HG03175 (cell line): ENCODE data around the gene LRPAP1.
"Not testable (repeated sequence)": the region's sequence is repeated elsewhere in the genome, so short reads cannot be mapped to it uniquely, and the experiment has no call there.

Source experiments
- ATAC-seq: cut with Tn5 transposase; IDR thresholded peaks from one replicate; pipeline ENCODE4 v1.9.1; 2021; ENCODE audit warnings: mild to moderate bottlenecking, moderate library complexity; ENCODE audit not compliant: unreplicated experiment

Gene LRPAP1

DNA sequence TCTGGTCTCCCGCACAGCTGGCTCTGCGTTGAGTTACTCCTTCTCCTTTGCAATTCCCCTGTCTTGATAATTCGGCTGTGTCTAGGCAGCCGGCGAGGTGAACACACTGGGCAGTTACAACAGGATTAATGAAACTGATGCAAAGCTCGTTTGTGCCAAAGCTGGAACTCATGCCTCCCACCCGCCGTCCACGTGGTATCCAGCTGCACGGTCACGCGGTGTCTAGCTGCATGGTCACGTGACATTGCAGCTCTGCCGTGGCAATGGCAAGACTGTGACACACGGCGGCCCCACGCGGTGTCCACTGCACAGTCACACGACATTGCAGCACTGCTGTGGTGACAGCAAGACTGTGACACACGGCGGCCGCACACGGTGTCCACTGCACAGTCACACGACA is 31.2 kb upstream of the LRPAP1 start:
- no peak for ATAC-seq

DNA sequence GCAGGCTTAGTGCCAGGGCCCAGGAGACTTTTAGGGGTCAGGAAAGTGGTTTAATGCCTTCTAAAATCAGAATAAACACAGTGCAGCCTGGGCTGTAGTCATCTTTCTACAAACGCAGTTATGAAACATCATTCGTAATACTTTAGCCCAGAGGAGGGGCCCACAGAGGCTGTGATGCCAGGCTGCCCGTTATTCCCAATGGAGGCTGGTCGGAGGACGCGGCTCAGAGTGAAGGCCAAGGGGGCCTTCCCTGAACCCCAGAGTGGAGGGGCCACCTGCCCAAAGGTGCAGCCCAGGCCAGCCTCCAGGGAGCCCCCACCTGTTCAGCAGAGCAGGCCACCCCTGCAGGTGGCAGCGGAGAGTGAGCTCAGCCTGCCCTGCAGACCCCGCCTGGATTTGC is 29.9 kb upstream of the LRPAP1 start:
- not testable (repeated sequence) for ATAC-seq

DNA sequence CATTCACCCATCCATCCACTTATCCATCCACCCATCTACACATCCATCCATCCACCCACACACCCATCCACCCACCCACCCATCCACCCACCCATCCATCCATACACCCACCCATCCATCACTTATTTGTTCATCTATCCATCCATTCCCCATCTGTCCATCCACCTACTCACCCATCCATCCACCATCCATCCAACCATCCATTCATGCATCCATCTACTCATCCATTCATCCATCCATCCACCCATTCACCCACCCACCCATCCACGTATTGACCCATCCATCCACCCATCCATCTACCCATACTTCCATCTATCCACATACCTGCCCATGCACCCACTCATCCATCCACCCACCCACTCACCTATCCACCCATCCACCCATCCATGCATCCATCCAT is 28.2 kb upstream of the LRPAP1 start:
- ATAC-seq = not testable (repeated sequence)

DNA sequence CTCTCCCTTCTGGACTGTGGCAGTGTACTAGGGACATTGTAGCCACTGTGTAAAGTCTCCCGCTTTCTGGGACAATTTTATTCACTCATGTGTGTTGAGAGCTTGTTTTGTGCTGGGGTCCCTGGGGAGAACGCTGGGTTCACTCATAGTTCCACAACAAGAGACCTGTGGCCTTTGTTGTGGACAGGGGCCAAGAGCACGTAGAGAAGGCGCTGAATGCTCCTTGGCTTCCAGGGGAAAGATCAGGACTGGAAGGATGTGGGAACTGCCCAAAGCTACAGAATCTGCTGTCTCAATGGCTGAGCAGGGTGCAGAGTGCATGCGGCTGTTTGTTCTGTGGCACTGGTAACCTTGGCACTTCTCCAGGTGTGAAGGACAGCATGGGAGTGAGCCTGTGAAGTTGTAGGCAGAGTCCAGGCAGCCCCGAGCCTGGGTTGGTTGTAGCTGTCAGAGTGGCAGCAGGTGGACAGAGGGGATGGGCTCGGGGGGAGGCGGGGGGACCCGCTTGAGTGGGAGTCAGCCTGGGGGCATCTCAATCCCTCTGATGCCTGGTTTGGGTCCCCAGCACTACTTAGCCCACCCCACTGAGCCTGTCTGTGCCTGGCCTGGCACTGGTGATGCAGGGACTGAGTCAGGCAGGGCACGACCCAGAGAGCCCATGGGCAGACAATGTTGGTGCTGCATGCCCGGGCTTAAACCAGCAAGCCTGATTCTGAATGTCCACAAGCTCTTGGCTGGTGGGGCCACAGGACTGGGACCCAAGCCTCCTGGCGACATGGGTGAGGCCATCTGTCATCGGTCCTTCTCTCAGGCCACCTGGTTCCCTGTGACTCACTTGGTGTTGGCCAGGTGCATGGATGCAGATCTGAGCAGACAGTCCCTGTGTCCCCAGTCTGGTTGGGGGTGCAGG is 27.4 kb upstream of the LRPAP1 start:
- ATAC-seq = not testable (repeated sequence)

DNA sequence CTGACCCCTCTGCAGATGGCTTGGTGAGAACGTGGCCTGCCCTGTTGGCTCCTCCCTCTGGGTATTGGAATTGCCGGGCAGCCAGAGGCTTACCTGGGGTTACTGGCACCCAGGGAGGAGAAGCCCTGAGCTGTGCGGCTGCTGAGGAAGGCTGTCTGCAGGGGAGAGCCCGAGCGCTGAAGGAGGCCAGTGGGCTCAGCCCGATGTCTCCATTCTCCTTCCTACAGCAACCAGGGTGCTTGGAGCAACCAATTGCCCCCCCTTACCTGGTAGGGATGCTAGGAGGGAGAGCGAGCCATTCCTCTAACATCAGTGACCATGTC is 26.3 kb upstream of the LRPAP1 start:
- ATAC-seq = not testable (repeated sequence)

DNA sequence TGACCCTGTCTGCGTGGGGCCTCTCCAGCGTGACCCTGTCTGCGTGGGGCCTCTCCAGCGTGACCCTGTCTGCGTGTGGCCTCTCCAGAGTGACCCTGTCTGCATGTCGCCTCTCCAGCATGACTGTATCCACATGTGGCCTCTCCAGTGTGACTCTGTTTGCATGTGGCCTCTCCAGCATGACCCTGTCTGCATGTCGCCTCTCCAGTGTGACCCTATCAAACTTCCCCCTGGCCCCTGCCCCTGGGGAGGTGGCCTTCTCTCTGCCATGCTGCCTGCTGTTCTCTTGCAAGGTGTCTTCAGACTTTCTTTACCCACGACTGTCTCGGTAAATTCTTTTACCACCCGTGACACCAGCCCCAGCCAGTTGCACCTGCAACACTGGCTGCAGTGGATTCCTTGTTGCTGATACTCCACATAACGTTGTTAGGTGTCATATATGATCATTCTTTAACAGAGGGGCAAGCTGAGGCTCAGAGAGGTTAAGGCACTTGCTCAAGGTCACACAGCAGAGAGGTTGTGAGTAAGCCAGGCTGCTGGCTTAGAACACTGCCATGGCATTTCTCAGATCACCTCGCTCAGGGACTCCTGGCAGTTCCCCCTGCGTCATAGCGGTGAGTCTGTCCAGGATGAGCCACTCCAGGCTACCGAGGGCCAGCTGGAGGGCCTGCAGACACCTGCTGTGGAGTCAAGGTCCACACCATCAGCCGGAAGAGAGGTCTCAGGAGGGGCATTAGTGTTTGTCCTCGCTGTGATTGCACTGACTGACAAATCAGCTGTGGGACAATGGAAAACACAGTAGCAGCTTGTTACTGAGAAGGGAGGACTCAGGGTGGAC is 25.7 kb upstream of the LRPAP1 start:
- not testable (repeated sequence) for ATAC-seq

DNA sequence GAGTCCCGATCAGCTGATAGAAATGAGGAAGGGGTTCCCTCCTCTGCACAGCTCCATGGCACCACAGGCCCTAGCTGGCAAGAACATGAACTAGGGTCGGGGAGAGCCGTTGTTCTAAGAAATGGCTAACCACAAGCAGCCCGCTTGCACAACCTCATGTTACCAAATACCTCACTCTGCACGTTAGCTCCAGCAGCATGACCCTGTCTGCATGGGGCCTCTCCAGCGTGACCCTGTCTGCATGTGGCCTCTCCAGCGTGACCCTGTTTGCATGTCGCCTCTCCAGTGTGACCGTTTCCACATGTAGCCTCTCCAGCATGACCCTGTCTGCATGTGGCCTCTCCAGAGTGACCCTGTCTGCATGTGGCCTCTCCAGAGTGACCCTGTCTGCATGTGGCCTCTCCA is 24.9 kb upstream of the LRPAP1 start:
- ATAC-seq = not testable (repeated sequence)

DNA sequence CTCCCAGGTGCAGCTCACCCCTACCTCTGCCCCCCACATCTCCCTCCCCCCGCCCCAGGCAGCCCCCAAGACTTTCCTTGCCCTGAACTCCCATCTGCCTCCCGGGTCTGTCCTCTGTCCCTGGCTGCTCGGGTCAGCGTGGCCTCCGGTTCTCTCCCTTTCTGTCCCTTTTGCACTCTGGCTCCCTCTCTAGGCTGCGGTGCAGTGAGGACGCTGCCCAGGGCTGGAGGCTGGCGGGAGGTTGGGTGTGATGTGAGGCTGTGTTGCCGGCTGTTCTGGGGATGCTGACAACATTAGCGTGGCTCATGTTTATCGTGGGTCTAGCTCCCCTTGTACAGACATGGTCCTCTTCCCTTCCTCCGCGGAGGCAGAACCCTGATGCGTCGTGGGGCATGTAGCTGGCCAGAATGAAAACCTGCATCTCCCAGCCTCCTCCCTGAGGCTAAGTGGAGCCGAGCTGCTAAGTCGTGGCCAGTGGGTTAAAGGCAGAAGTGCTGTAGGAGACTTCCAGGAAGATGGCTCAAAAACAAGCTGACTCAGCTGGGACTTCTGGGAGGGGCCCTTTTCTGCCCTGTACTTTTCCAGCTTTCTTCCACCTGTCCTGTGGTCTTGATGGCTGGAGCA is 24.1 kb upstream of the LRPAP1 start:
- ATAC-seq = not testable (repeated sequence)

DNA sequence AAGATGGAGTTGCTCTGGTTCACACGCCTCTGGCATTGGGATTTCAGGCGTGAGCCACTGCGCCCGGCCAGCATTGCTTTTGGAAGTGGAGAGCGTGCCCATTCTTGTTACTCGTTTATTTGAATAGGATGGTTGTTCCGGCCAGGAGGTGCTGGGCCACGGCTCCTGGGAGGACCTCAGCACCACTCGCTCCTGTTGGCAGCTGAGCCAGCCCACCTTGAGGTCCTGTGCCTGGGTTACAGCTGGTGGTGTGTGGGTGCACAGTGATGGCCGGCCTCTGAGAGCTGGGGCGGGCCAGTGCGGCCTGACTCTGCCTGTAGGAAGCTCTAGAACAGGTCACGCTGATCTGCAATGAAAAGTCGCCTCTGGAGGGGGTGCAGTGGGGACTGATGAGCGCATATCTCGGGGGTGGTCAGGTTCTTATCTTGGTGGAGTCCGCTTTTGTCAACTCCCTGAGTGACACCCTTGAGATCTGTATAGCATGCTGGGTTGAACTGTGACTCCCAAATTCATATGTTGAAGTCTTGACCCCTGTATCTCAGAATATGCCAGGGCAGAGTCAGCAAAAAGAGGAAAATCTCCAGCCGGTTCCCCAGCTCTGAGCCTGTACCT is 23.3 kb upstream of the LRPAP1 start:
- not testable (repeated sequence) for ATAC-seq

DNA sequence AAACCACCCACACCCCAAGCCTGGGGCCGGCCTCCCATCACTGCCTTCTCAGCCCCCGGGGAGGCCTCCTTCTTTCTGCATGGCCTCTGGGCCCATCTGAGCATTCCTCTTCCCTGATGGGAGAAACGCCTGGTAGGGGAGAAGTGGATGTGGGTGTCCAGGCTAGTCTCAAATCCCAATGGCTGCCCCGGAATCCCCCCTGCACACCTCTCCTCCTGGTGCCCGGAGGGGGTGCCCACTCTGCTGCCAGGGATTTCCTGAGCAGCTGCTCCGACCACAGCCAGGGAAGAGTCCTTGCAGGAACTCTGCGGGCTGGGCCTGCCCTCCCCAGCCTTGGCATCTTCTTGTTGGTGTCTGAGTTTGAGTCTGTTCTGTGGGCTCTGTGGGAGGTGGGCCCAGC is 19.1 kb upstream of the LRPAP1 start:
- ATAC-seq = not testable (repeated sequence)

DNA sequence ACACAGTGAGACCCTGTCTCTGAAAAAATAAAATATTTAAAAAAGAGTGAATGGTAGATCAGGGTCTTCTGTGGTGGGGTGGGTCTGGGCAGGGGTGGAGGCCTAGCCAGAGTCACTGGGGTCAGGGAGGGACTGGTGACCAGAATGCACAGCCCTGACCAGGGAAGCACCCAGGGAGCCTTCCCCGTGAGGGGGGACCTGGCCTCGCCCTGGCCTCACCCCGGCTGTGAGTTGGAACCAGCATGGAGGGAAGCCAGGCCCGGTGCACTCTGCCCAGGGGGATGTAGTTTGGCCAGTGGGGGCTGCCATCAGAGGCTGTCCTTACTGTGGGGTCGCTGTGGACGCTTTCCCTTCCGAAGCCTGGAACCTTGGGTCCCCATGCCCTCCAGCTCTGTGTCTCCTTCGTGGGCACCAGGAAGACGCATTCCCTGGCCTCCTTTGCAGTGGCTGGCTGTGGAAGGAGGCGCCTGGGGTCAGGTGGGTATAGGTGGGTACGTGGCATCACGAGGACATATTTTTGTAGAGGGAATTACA is 18.6 kb upstream of the LRPAP1 start:
- ATAC-seq = not testable (repeated sequence)

DNA sequence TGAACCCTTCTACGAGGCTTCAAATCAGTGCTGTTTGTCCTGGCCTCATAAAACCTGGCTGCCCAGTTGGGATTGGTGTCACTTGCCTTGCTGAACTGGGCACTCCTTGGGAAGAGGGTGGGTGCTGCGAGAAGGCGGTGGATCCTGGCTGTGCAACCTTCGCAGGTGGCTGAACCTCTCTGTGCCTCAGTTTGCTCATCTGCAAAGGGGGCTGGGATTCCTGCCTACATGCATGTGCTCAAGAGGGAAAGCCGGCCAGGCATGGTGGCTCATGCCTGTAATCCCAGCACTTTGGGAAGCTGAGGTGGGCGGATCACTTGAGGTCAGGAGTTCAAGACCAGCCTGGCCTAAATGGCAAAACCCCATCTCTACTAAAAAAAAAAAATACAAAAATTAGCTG is 17.8 kb upstream of the LRPAP1 start:
- not testable (repeated sequence) for ATAC-seq

DNA sequence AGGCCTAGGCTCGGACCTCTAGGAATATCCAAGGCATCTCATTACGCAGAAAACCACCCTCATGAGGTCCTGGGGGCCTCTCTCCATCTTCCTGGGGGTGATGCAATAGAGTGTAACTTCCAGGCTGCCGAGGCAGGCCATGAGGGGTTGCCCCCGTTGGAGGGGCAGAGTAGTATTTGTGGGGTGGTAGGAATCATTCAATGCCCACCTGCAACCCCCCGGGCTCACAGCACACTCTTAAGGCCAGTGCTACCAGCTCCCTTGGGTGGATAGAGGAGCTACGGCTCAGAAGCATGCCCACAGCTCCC is 17.4 kb upstream of the LRPAP1 start:
- ATAC-seq = not testable (repeated sequence)

DNA sequence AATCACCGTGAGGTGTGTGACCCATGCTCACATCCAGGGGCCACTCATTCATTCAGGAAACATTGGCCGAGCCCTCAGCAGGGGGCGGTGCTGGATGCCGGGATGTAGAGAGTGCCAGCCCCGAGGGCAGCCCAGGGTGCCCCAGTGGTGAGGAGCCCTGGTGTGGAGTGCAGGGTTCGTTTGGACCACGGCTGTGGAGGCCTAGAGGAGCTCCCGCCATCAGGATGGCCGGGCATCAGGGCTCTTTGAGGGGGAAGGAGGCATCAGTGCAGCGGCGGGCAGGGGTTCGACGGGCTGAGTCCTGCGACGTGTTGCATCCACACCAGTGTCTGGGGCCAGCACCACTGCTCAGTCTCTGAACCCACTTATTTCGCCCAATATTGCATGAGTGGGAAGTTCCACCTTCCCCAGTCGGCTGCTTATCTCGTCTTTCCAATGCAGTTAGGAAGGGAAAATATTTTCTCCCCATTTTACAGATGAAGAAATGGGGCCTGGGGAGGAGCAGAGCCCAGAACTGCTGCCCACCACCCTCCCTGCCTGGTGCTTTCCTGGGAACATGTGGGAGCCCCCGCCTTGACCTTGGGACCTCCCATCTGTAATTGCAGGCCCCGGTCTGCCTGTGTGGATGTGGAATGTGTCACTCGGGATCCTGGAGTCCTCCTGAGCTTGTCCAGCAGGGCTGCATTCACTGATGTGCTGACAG is 16.9 kb upstream of the LRPAP1 start:
- ATAC-seq = not testable (repeated sequence)

DNA sequence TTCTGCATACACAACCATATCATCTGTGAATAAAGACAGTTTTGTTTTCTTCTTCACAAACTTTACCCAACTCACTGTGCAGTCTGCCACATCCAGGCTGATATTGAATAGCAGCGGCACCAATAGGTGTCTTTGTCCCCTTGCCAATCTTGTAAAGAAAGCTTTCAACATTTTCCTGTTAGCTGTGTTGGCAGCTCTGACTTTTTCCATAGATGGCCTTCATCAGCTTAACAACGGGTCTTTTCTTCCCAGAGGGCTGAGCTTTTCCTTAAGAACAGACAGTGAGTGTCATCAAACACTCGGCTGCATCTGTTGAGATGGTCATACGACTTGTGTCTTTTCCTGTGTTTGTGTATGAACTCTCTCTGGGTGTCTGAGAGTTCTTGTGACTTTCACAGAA is 14.5 kb upstream of the LRPAP1 start:
- not testable (repeated sequence) for ATAC-seq

DNA sequence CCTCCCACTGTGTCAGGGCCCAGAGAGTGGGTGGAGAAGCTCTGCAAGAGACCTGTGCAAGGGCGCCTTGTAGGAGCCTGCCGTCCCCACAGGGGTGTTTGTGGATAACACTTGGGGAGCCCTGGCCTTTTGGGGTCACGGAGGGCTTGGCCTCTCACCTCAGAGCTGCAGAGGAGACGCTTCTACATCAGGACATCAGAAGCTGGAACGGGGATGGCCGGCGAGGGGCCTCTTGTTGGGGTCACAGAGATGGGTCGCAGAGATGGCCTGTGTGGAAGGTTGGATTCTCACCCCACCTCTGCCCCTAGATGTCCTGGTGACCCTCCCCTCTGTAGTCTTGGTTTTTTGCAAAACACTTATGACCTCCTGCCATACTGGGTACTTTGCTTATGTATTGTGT is 13.1 kb upstream of the LRPAP1 start:
- not testable (repeated sequence) for ATAC-seq

DNA sequence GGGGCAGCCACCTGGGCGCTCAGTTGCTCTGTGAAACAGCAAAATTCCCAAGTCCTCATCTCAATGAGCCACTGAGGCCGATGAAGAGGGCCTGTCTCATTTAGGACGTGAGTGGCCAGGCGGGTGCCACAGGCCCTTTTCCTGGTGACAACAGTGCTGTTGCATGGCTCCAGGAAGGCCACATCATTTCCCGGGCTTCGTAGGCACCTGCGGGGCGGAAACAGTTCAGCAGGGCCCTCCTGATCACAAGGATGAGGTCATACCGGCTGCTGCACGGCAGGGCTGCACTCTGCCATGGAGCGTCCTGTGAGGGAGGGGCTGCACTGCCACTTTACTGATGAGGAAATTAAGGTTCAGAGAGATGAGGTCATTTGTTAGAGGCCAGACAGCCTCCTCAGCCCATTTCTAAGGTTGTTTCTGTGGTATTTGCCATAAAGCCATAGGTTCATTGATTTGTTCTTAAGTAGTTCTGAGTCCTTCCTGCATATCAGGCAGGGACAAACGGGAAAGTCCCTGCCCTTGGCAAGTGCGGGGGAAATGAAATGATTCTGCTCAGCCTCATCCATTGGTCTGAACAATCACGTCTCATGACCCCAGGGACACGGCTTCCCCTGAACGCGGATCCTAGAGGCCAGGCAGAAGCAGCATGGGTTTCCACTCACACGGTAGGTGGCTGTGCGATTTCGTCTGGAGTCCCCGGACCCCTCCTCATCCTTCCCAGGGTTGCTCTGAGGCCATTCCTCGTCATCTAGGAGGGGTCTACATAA is 12.2 kb upstream of the LRPAP1 start:
- not testable (repeated sequence) for ATAC-seq

DNA sequence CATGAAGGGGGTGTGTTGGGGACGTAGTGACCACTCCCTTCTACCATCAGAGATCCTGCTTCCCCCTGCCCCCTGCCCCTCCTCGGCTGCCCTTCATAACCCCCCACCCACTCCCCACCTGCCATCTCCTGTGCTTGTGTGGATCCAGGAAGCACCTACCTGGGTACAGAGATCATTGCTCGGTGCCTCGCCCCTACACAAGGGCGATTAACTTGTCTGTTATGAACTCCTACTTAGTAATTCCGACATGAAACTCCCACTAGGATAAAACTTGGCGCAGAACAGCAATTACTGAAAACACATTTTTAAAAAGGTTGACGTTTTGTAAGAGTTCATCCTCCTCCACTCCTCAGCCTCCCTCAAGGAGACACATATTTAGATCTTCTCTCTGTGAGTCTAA is 11.2 kb upstream of the LRPAP1 start:
- not testable (repeated sequence) for ATAC-seq

DNA sequence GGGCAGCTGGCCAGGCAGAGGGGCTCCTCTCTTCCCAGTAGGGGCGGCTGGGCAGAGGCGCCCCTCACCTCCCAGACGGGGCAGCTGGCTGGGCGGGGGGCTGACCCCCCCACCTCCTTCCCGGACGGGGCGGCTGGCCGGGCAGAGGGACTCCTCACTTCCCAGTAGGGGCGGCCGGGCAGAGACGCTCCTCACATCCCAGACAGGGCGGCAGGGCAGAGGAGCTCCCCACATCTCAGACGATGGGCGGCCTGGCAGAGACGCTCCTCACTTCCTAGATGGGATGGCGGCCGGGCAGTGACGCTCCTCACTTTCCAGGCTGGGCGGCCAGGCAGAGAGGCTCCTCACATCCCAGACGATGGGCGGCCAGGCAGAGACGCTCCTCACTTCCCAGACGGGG is 6.7 kb upstream of the LRPAP1 start:
- ATAC-seq = not testable (repeated sequence)

DNA sequence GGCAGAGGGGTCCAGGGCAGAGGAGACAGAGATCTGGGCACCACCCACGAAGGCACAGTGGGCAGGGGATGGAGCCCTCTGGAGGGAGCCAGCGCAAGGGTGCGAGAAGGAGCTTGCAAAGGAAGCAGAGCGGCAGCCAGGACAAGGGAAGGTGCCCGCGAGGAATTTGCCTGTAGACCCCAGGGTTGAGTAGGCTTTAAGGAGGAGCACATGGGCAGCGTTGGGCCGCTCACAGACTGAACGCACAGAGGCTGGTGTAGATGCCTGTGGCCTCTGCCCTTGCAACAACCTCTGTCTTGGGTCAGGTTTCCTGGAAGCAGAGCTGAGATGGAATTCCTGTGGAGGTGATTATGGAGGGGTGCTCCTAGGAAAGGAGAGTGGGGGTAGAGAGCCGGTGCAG is 3.6 kb upstream of the LRPAP1 start:
- ATAC-seq = not testable (repeated sequence)
